ENCODE results near the gene CASP5. TPM values are rescaled to one million over a fixed set of nuclear protein-coding genes. Genes with fewer than 3 reads are reported as not detected.
A peak's percentile ranks its signal among the peaks of the same experiment; 100 is the strongest.

CASP5 gene
- total RNA-seq, 1 donor from 2014 or later: not detected

DNA sequence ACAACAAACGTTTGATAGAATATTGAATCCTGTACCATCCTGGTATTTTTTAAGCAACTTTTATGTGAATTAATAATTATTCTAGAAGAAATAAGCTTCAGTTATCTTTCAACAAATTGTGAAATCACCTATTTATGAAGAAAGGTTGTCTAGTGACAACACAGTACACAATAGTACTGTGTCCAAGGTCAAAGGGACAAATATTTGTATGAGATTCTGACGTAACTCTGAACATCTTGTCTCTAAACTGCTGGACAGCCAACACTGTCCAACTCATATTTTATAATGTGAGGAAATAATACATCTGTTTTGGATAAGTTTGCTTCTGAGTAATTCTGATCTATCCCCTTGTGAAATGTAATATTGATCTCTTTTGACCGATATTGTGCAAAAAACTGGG is 18.9 kb downstream of the CASP5 start:
- H3K4me1 Mint-ChIP-seq (ENCODE audit: low read depth): no peaks in the 10 kb centered on the region
- peaks cover 5% of the 10 kb centered on the region for H3K9me3 Mint-ChIP-seq (ENCODE audit: low read depth)
- no peak for DNase-seq (ENCODE audit: low spot score)
- no peak overlapping the region for H3K4me3 Mint-ChIP-seq (ENCODE audit: unreplicated experiment)
- no peak overlapping the region for H3K27ac Mint-ChIP-seq (ENCODE audit: unreplicated experiment)
- TF ChIP-seq, protein P1, sequence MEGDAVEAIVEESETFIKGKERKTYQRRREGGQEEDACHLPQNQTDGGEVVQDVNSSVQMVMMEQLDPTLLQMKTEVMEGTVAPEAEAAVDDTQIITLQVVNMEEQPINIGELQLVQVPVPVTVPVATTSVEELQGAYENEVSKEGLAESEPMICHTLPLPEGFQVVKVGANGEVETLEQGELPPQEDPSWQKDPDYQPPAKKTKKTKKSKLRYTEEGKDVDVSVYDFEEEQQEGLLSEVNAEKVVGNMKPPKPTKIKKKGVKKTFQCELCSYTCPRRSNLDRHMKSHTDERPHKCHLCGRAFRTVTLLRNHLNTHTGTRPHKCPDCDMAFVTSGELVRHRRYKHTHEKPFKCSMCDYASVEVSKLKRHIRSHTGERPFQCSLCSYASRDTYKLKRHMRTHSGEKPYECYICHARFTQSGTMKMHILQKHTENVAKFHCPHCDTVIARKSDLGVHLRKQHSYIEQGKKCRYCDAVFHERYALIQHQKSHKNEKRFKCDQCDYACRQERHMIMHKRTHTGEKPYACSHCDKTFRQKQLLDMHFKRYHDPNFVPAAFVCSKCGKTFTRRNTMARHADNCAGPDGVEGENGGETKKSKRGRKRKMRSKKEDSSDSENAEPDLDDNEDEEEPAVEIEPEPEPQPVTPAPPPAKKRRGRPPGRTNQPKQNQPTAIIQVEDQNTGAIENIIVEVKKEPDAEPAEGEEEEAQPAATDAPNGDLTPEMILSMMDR (IDR thresholded peaks at IDR 0.05): no peak
- H3K36me3 Mint-ChIP-seq (ENCODE audit: low read depth): no peaks in the 10 kb centered on the region
- H3K27me3 Mint-ChIP-seq (ENCODE audit: low read depth): no peaks in the 10 kb centered on the region

DNA sequence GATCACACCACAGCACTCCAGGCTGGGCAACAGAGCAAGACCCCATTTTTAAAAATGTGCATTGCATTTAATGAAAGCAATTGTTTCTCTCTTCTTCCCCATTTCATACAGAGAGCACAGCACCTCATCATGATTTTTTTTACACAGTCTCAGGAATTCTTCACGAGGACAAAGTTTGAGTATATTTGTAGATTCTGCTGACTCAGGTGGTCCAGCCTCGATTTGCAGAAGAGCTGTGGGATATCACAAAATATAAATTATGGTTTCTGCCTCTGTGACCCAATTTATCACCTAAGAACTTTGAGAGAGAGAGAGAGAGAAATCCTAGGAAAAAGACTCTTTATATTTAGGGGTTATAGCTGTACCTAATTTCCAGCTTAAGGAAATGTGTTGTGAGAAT is 19.8 kb downstream of the CASP5 start:
- no peak overlapping the region for H3K27ac Mint-ChIP-seq (ENCODE audit: unreplicated experiment)

DNA sequence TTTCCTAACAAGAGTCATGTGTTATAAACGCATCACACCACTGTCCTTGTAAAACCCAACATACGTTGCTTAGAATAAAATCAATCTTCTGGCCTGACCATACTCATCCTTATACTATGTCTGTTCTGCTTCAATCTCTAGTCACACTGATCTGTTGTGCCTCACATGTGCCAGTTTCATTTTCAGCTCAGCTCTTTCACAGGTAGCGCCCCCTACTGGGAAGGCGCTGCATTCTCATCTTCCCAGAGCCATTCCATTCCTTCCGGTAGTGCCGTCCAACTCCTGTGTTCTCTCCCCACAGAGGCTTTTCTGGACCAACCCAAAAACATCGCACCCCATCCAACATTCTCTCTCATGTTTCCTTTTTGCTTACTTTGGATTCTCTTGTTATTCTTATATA is 22.2 kb downstream of the CASP5 start:
- Mint-ChIP-seq H3K27me3 (ENCODE audit: low read depth) (no peaks in the 10 kb centered on the region), H3K9me3 (ENCODE audit: low read depth) (peaks cover 5% of the 10 kb centered on the region), H3K4me1 (ENCODE audit: low read depth) (no peaks in the 10 kb centered on the region), H3K4me3 (ENCODE audit: unreplicated experiment) (no peak overlapping the region), H3K36me3 (ENCODE audit: low read depth) (no peaks in the 10 kb centered on the region), H3K27ac (ENCODE audit: unreplicated experiment) (no peak overlapping the region)
- TF ChIP-seq, protein P1 (IDR thresholded peaks at IDR 0.05): peak; percentile 63
- no peak for DNase-seq (ENCODE audit: low spot score)

More for the DNA sequence above, 19.8 kb downstream of the CASP5 start:
- Mint-ChIP-seq H3K4me1 (ENCODE audit: low read depth) (no peaks in the 10 kb centered on the region), H3K4me3 (ENCODE audit: unreplicated experiment) (no peak overlapping the region), H3K36me3 (ENCODE audit: low read depth) (no peaks in the 10 kb centered on the region), H3K27me3 (ENCODE audit: low read depth) (no peaks in the 10 kb centered on the region), H3K9me3 (ENCODE audit: low read depth) (peaks cover 5% of the 10 kb centered on the region)
- TF ChIP-seq, protein P1 (IDR thresholded peaks at IDR 0.05): no peak
- no peak for DNase-seq (ENCODE audit: low spot score)

DNA sequence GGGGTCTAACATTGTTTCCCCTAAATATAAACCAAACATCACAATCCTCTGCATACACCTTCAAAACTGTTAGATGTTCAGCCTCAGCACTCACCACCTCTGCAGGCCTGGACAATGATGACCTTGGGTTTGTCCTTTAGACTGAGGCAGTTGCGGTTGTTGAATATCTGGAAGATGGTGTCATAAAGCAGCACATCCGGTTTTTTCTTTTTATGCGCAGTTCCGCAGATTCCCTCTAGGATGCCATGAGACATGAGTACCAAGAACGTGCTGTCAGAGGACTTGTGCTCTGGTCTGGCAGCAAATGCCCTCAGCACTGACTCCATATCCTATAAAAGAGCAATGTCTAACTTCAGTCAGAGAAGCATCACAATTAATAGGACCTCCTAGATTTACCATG is 22.8 kb downstream of the CASP5 start:
- H3K4me3 Mint-ChIP-seq (ENCODE audit: unreplicated experiment): no peak overlapping the region
- TF ChIP-seq, protein P1 (IDR thresholded peaks at IDR 0.05): no peak
- H3K4me1 Mint-ChIP-seq (ENCODE audit: low read depth): no peaks in the 10 kb centered on the region
- H3K27me3 Mint-ChIP-seq (ENCODE audit: low read depth): no peaks in the 10 kb centered on the region
- H3K27ac Mint-ChIP-seq (ENCODE audit: unreplicated experiment): no peak overlapping the region
- peaks cover 5% of the 10 kb centered on the region for H3K9me3 Mint-ChIP-seq (ENCODE audit: low read depth)
- H3K36me3 Mint-ChIP-seq (ENCODE audit: low read depth): no peaks in the 10 kb centered on the region
- DNase-seq (ENCODE audit: low spot score): no peak

DNA sequence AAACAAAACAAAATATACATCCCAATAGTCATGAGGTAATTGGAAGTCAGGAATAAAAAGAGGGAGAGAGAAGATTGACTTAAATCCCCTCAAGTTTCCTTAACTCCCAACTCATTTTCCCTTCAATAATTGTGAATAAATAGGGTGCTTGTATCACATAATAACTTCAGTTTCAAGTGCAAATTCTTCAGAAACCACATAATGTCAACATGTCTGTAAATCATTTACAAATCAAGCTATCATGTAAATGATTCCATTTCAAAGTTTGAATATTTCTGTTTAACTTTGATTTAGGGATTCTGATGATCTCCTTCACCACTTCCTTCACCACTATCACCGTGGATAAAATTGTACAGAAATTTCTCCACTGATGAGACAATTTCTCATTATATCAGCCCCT is 23.2 kb downstream of the CASP5 start:
- Mint-ChIP-seq H3K4me1 (ENCODE audit: low read depth) (no peaks in the 10 kb centered on the region), H3K36me3 (ENCODE audit: low read depth) (no peaks in the 10 kb centered on the region), H3K27me3 (ENCODE audit: low read depth) (no peaks in the 10 kb centered on the region), H3K27ac (ENCODE audit: unreplicated experiment) (no peak overlapping the region), H3K4me3 (ENCODE audit: unreplicated experiment) (no peak overlapping the region), H3K9me3 (ENCODE audit: low read depth) (peaks cover 5% of the 10 kb centered on the region)
- DNase-seq (ENCODE audit: low spot score): no peak
- TF ChIP-seq, protein P1 (IDR thresholded peaks at IDR 0.05): no peak

Measured in chondrocyte (in vitro differentiated cells).